Stimulated activated CD4-positive, alpha-beta T cell treated with anti-CD3 and anti-CD28 coated beads, Interleukin-15, amount 100 ng/mL, for 24 hours (primary cell): ENCODE measurements around the gene NEK7.

Experiments used
- DNase-seq: peaks from one replicate; pipeline ENCODE4 v3.0.0-alpha.2; 2020

The NEK7 gene

DNA sequence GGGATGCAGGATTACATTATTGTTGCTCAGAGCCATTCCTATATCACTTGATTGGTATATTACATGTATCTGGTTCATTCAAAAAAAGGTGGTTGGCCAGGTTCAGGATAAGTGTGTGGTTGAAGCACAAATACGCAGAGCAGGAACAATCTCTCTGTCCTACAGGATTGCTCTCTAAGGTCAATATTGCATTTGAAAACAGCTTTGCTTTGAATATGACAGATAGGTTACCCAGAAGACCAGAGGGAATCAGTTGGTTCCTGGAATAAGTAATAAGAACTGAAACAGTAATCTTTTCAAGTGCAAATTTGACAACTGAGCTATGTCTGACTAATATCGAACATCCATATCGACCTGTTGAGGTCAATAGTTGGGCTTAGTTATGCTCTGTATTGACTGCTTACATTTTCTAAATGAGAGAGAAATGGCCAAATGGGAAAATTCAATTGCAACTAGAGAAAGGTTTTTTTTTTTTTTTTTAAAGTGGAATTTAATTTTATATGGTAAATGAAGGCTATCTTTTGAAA is 206.9 kb downstream of the NEK7 start:
- no peak for DNase-seq

DNA sequence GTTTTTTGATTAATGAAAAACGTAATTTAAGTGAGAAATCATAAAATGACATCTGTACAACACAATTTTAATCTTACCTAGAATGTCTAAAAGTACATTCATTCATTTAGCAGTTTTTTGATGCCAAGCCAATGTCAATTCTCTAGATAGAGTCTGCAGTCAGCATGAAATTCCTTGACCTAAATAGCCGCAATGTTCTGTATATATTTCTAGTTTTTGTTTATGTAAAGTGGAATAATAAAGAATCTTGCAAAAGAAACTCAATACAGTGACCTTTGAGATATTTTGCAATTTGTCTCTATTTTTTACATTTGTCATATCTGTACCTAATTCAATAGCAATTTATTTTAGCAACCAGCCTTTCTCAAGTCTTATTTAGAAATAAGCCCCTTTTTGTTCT is 207.7 kb downstream of the NEK7 start:
- DNase-seq = no peak

DNA sequence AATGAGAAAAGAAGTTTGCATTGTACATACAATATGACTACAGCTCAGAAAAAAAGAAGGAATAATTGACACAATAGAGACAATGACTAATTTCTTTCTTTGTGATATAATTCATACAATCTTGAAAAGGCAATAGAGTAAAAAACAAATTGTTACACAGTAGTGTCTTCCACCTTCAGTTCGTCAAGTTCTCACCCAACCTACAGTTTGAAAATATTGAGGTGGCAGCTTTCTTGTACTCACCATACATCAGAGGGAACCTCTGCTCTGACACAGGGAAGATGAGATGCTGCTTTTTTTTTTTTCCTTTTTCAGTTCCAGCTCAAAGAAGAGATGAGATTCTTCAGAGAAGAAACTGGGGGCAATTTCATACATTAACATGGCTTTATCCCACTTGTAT is 210.5 kb downstream of the NEK7 start:
- no peak for DNase-seq

DNA sequence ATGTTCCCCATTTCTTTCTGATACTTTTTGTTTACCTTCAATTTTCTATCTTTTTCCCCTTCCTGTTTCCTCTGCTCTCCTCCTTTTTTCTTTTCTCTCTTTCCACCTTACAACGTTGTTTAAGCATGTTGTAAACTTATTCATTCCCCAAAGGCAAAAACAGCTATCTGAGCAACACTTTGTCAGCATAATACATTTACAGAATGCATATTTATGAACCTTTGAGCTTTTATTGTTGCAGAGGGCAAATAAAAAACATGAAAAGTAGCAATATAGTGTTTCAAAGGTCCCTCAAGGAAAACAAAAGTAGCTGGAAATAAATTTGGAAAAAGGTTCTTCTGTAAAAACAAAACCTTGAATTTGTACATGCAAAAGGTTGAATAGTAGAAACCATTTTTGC is 214.2 kb downstream of the NEK7 start:
- no peak for DNase-seq
